HG02970 (cell line): ENCODE data around the gene POLE2.
"Not testable (repeated sequence)": the region's sequence is repeated elsewhere in the genome, so short reads cannot be mapped to it uniquely, and the experiment has no call there.

Experiments used
- ATAC-seq: cut with Tn5 transposase; IDR thresholded peaks from one replicate; pipeline ENCODE4 v1.9.1; 2021; ENCODE audit warnings: mild to moderate bottlenecking, moderate library complexity, moderate number of reproducible peaks; ENCODE audit not compliant: unreplicated experiment, low FRiP score

The POLE2 gene

GRCh38 chr14:49687942-49688700 lies at the start of gene POLE2:
POLE2 (minus strand) TSS chr14:49688214; CDS start chr14:49688203, 11 bp downstream.
- peak; percentile 79 for ATAC-seq

- not testable (repeated sequence) for ATAC-seq
Measured at GRCh38 chr14:49735669-49736068, 47.7 kb upstream of the POLE2 start.

GRCh38 chr14:49733836-49734235 lies 45.8 kb upstream of the POLE2 start:
- no peak for ATAC-seq

- ATAC-seq = no peak
Measured at GRCh38 chr14:49732896-49733295, 44.9 kb upstream of the POLE2 start.

GRCh38 chr14:49727171-49727570 lies 39.2 kb upstream of the POLE2 start:
- no peak for ATAC-seq

- not testable (repeated sequence) for ATAC-seq
Measured at GRCh38 chr14:49721733-49722435, 33.9 kb upstream of the POLE2 start.

- ATAC-seq = no peak
Measured at GRCh38 chr14:49720744-49721143, 32.7 kb upstream of the POLE2 start.

GRCh38 chr14:49710993-49711392 lies 23.0 kb upstream of the POLE2 start:
- not testable (repeated sequence) for ATAC-seq

- ATAC-seq = not testable (repeated sequence)
Measured at GRCh38 chr14:49704471-49704870, 16.5 kb upstream of the POLE2 start.

- no peak for ATAC-seq
Measured at GRCh38 chr14:49703965-49704364, 16.0 kb upstream of the POLE2 start.

GRCh38 chr14:49702725-49703124 lies 14.7 kb upstream of the POLE2 start:
- ATAC-seq = no peak

- ATAC-seq = not testable (repeated sequence)
Measured at GRCh38 chr14:49693735-49694124, 5.7 kb upstream of the POLE2 start.

- ATAC-seq = peak; percentile 38
Measured at GRCh38 chr14:49692811-49693734, 5.1 kb upstream of the POLE2 start, which contains the start of gene KLHDC1. KLHDC1 (plus strand) TSS chr14:49693120; CDS start chr14:49693195, 75 bp downstream.

GRCh38 chr14:49692193-49692757 lies 4.3 kb upstream of the POLE2 start:
- no peak for ATAC-seq

- no peak for ATAC-seq
Measured at GRCh38 chr14:49691031-49691430, 3.0 kb upstream of the POLE2 start.

- ATAC-seq = no peak
Measured at GRCh38 chr14:49688701-49689030, 652 bp upstream of the POLE2 start.

- ATAC-seq = no peak
Measured at GRCh38 chr14:49686425-49686824, 1.6 kb downstream of the POLE2 start.

GRCh38 chr14:49679271-49679670 lies 8.7 kb downstream of the POLE2 start:
- ATAC-seq = no peak

- no peak for ATAC-seq
Measured at GRCh38 chr14:49677643-49678042, 10.4 kb downstream of the POLE2 start.

- no peak for ATAC-seq
Measured at GRCh38 chr14:49673586-49673985, 14.4 kb downstream of the POLE2 start.
